Measurements from ENCODE around the gene INPP5D. TPM values are rescaled to one million over a fixed set of nuclear protein-coding genes. Genes with fewer than 3 reads are reported as not detected.

INPP5D gene
- total and polyA plus RNA-seq, 2 donors (not counting 3 experiments of a cell fraction or from before 2014, with no cell fraction given): 13.9 to 46.6 TPM

DNA sequence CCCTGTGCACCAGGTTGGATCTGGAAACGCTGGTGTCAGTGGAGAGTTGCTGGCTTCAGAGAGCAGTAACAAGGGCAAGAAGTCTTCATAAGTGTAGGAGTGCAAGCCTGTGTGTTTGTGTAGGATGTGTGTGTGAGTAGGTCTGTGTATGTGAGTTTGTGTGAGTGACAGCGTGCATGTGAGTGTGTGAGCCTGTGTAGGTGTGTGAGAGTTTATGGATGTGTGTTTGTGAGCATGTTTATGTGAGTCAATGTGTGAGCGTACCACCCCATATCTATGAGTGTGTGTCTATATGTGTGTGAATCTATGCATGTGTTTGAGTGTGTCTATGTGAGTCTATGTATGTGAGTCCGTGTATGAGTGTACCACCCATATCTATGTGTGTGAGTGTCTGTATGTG lies 104.8 kb downstream of the INPP5D start:
- Histone ChIP-seq H3K36me3 (ENCODE audit: control insufficient read depth in 2 of 2, extremely low read depth in 1 of 2, insufficient read depth in 2 of 2, low read length in 2 of 2) (peaks cover 0 to 42% of the 10 kb centered on the region in 2 experiments), H3K27me3 (ENCODE audit: control insufficient read depth in 2 of 2, insufficient read depth in 2 of 2, low read length in 2 of 2) (no peaks in the 10 kb centered on the region), H3K9ac (replicated peaks; ENCODE audit: extremely low read depth, insufficient read depth, low read length) (no peak overlapping the region), H3K27ac (ENCODE audit: insufficient read depth, low read depth, low read length) (no peak overlapping the region), H3K9me1 (replicated peaks; ENCODE audit: control insufficient read depth, extremely low read depth, insufficient read depth, low read length) (no peaks in the 10 kb centered on the region), H2AFZ (ENCODE audit: low read depth, low read length) (no peak overlapping the region), H3K4me2 (ENCODE audit: insufficient read depth, low read length) (no peak overlapping the region), H4K20me1 (replicated peaks; ENCODE audit: control insufficient read depth, extremely low read depth, insufficient read depth, low read length) (no peaks in the 10 kb centered on the region), H3K79me2 (ENCODE audit: control insufficient read depth, insufficient read depth, low read length) (no peaks in the 10 kb centered on the region), H3K4me3 (replicated peaks in 1 of 3; ENCODE audit: insufficient read depth in 1 of 3, low read depth in 1 of 3, low read length in 3 of 3) (no peak overlapping the region), H3K4me1 (ENCODE audit: control insufficient read depth, extremely low read depth, insufficient read depth, low read length) (no peaks in the 10 kb centered on the region), H3K9me3 (replicated peaks; ENCODE audit: control insufficient read depth, insufficient read depth, low read length) (no peaks in the 10 kb centered on the region)
- dilution Hi-C loops (cut with MboI; ENCODE audit: extremely low pct_ligation_motif_present, low sequenced_read_pairs) (no loop called here), intact Hi-C loops (cut with micrococcal nuclease) (no loop called here)
- CTCF ChIA-PET: no interaction called here
- POLR2A ChIA-PET: no interaction called here
- TF ChIP-seq GATA2 (IDR thresholded peaks at IDR 0.05; ENCODE audit: insufficient read depth, insufficient read length, low read depth, low read length) (no peak), MAX (IDR thresholded peaks at IDR 0.05; ENCODE audit: insufficient read depth, insufficient read length) (no peak), POLR2A (IDR thresholded peaks at IDR 0.05; ENCODE audit: low read depth, low read length) (no peak), CTCF (IDR thresholded peaks at IDR 0.05; ENCODE audit: extremely low read depth in 1 of 2, insufficient read depth in 1 of 2, low read depth in 1 of 2, low read length in 2 of 2) (no peak), JUN (IDR thresholded peaks at IDR 0.05; ENCODE audit: borderline replicate concordance, insufficient read depth, insufficient read length, low read depth) (no peak), MYC (IDR thresholded peaks at IDR 0.05; ENCODE audit: low read depth, low read length) (no peak), FOS (IDR thresholded peaks at IDR 0.05; ENCODE audit: borderline replicate concordance, insufficient read depth, low read length) (no peak), POLR2AphosphoS5 (IDR thresholded peaks at IDR 0.05; ENCODE audit: insufficient read depth, low read depth, low read length) (no peak), EZH2 (IDR thresholded peaks at IDR 0.05; ENCODE audit: borderline replicate concordance, low read depth, low read length, severe bottlenecking) (no peak)
- no peak for FAIRE-seq
- no TSS peak for BruUV-seq (replicated peaks)
- no peak for DNase-seq (ENCODE audit: low read depth, low spot score)

Measured in endothelial cell of umbilical vein (primary cell).